NCI-H510A (cell line): ENCODE results near the gene PFDN4.
"Not testable (repeated sequence)": the region's sequence is repeated elsewhere in the genome, so short reads cannot be mapped to it uniquely, and the experiment has no call there.

Experiments
- DNase-seq: peaks from one replicate; lab custom pipeline; 2025; lab: John Stamatoyannopoulos, UW

PFDN4 gene

DNA sequence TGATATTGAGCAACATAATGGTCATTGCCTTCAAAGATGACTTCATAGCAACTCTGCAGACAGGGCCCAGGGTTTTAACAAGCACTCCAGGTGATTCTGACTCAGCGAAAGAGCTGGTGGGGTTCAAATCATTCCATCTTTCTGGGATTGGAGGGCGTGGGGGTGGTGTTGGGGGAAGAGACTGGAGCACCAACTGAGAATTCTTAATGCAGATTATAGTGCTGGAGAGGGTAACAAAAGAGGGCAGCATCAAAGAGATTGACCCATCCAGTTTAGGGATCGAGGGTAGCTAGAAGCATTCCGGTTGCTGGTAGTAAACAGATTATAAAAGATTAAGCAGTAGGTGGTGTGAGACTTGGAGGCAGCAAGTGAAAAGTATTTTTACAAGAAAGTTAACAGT is 15.9 kb downstream of the PFDN4 start:
- DNase-seq, result no peak

DNA sequence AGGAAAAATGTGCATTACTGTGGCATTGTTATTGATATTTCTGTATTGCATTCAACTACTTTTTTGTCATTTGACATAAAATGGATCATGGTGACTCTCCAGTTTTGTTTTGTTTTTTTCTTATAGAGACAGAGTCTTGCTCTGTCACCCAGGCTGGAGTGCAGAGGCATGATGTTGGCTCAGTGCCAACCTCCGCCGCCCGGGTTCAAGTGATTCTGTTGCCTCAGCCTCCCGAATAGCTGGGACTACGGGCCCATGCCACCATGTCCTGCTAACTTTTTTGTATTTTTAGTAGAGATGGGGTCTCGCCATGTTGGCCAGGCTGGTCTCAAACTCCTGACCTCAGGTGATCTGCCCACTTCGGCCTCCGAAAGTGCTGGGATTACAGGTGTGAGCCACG is 16.8 kb downstream of the PFDN4 start:
- DNase-seq, result not testable (repeated sequence)

DNA sequence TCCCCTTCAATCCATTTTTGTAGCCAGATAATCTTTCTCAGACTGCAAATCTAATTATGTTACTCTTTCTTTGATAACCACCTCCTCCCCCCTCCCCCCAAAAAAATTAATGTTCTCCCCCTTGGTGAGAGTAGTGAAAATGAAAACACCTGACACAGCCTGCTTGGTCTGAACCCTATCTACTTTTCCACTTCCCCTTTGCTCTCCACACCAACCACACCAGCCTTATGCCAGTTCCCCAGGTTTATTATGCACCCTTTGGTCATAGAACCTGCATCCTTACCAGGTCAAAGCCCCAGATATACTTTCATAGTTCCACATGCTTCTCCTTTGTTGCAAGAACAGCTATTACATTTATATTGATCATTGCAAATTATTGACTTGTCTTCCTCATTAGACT is 19.4 kb downstream of the PFDN4 start:
- no peak for DNase-seq

DNA sequence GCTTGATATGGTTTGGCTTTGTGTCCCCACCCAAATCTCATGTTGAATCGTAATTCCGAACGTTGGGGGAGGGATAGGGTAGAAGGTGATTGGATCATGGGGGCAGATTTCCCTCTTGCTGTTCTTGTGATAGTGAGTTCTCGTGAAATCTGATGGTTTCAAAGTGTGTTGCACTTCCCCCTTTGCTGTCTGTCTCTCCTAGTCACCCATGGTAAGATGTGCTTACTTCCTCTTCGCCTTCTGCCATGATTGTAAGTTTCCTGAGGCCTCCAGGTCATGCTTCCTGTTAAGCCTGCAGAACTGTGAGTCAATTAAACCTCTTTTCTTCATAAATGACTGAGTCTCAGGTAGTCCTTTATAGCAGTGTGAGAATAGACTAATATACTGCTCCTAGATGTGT is 19.9 kb downstream of the PFDN4 start:
- no peak for DNase-seq

DNA sequence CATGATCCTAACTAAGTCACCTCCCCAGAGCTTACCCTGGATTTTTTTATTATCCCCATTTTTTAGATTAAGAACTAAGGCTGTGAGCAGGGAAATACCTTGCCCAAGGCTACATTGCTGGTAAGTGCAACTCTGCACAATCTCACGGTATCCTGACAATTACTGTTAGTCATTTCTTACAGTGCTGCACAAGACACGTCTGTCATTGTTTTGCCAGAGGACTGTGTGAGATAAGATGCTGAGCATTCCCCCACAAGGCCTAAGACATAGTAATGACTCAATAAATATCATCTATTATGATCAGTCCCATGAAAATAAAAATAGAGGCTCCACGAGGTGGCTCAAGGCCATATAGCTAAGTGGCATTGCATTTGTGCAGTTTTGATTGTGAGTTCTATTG is 21.0 kb downstream of the PFDN4 start:
- no peak for DNase-seq

DNA sequence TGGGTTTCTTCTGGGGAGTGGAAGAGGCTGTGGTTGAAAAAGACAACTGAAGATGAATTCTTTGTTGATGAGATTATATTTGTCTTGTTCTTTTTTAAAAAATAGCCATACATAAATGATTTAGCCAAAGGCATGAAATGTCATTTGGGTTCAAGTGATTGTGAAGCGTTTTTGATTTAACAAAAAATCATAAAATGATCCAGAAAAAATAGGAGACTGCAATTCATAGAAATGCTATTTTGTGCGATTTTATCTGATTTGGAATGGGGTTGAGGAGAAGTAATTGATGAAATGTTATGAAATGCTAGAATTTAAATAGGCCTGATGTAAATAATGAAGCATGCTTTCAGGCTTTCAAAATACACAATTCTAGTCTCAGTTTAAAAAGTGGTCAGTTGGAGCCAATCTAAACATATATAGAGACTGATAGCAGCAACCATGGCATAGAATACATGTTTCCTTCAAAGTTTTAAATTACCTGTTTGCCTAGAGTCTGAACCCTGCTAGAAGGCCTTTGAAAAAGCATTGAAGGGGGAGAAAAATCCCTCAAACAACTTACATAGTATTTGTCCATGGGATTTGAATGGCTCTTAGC is 21.8 kb downstream of the PFDN4 start:
- DNase-seq, result no peak

DNA sequence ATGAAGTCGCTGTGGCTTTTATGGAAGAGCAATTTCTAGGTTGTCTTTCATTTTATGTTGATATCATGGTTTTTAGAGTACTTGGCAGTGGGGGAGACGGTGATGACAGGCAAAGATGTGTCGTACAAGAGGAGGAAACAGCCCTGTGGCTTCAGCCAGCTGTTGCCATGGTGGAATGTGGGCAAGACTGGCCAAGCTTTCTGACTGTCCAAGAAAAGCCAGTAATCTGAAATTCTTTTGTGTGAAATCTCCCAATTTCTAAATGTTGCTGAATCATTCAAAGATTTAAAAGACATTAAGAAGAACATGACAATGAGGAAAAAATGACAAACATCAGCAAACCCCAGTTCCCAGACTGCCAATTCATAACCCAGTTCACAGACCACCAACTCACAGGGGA is 23.1 kb downstream of the PFDN4 start:
- DNase-seq, result no peak

DNA sequence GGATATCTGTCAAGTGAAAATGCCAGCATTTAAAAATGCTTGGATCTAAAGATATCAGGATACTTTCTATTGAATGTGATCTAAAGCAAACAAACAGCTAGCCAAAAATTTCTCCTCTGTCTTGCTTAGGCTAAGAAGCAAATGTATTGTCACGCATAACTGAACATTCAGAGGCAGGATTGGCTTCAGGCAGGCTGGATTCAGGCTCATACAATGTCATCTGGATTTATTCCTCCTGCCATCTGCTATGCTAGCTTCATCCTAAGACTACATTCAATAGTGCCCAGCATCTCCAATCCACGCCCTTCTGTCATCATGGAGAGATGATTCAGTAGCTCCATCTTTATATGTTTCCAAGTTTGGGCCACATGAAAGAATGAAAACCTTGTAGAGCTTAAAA is 27.1 kb downstream of the PFDN4 start:
- DNase-seq, result no peak

DNA sequence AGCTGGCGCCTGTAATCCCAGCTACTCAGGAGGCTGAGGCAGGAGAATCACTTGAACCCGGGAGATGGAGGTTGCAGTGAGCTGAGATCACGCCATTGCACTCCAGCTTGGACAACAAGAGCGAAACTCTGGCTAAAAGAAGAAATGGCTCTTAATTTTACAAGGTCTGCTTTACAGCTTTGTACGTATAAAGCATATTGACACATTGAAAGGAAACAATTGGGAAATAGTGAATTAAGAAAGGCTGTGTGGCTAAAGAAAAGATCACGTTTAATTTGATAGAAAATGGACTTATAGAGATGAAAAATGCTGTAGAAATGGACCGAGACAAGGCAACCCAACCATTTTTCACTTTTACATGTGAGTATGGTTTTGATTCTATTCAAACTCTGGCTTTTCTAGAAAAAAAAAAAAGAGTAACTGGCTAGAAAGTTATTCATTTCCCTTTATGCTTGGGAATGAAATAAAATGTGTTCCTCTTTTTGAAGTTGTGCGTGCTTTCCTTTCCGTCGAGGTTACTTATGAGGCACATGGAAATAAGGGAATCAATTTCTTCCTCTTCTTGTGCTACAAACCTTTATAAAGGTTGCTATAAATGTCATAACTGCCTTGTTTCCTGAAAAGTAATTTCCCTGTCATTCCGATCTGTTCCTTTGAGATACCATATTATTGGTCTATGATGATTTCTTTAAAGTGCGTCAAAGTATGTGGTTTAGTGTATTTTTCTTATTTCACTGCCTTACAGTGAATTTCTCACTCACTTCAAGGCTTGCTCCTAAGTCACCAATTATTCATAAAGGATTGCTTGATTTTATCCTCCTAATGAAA is 29.4 kb downstream of the PFDN4 start:
- DNase-seq, result no peak

DNA sequence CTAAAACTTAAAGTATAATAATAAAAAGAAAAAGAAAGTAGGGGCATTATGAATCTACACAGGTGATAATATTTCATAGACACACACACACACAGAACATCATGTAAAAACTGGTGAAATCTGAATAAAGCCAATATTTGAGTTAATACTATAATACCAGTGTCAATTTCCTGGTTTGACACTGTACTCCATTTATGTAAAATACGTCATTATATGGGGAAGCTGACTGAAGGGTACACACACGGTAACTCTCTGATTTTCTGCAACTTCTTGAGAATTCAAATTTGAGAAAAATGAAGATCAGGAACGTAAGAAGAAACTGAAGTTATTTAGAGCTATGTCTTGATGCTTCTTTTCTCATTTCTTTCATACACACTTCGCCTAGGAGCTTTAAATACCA is 36.2 kb downstream of the PFDN4 start:
- DNase-seq, result no peak

DNA sequence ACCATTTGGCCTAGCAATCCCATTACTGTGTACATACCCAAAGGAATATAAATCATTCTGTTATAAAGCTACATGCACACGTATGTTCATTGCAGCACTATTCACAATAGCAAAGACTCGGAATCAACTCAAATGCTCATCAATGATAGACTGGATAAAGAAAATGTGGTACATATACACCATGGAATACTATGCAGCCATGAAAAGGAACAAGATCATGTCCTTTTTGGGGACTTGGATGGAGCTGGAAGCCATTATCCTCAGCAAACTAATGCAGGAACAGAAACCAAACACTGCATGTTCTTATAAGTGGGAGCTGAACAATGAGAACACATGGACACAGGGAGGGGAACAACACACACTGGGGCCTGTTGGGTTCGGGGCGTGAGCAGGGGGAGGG is 40.8 kb downstream of the PFDN4 start:
- not testable (repeated sequence) for DNase-seq

DNA sequence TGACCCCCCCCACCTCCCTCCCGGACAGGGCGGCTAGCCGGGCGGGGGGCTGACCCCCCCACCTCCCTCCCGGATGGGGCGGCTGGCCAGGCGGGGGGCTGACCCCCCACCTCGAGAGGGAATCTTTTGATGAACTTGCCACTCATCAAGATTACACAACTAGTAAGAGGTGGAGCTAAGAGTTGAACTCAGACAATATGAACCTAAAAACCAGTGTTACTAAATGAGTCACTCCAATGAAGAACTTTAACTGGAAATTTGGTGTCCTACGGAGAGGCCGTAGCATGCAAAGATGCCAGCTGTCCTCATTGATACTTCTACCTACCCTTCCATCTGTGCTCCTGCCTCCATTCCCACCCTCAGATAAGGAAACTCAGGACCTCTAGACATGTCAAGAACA is 42.8 kb downstream of the PFDN4 start:
- no peak for DNase-seq

DNA sequence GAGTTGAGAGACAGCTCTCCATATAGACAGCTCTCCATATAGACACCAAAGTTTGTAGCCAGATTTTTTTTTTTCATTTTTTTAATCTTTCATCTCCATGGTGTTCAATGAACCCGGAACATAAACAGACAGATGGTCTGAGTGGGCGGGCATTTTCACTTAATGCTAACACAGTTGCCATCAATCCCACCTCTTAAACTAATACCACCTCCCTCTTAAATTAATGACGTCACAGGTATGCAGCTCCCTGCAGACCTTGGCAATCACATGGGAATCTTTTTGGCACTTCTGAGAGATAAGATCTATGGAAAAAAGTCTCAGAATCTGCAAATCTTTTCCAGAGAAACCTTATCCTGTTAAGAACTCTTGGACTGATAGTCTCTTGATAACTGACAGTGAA is 43.2 kb downstream of the PFDN4 start:
- no peak for DNase-seq

DNA sequence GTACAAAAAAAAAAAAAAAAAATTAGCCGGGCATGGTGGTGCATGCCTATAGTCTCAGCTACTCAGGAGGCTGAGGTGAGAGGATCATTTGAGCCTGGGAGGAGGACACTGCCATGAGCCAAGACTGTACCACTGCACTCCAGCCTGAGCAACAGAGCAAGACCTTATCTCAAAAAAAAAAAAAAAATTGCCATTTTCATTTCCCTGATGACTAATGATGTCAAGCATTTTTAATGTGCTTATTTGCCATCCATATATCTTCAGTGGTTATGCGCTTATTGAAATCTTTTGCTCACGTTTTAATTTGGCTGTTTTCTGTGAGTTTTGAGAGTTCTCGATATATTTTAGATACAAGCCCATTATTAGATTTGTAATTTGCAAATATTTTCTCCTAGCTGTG is 46.7 kb downstream of the PFDN4 start:
- DNase-seq, result no peak

DNA sequence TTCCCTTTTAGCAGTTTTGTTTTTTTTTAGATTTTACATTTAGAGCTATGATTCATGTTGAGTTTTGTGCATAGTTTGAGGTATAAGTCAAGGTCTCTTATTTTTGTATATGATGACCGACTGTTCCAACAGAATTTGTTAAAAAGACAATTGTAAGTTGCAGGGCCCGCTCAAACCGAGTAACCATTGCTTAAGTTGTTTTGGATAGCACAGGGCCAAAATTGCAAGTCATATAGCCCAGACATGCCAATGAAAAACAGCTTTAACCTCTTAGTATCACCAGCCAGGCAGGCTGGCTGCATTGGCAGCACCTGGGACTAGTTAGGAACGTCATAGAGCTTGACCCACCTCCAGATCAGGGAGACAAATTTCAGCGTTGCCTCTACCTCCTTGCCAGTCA is 47.3 kb downstream of the PFDN4 start:
- no peak for DNase-seq

DNA sequence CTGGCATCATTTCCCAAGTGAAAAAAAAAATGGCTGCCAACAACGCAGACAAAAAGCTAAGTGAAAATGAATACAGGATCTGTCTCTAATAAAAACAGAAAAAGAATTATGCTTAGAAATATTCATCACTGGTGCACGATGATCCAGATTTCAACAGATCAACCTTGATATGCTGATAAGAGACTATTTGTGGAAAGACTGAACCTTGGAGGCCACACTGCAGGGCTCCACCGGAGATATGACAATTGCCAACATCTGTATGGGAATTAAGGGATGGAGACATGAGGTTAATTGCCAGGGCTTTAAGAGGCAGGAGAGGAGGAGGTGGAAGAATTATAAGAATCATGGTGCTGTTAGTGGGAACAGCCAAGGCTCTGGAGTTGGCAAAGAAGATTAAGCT is 48.3 kb downstream of the PFDN4 start:
- DNase-seq, result no peak

DNA sequence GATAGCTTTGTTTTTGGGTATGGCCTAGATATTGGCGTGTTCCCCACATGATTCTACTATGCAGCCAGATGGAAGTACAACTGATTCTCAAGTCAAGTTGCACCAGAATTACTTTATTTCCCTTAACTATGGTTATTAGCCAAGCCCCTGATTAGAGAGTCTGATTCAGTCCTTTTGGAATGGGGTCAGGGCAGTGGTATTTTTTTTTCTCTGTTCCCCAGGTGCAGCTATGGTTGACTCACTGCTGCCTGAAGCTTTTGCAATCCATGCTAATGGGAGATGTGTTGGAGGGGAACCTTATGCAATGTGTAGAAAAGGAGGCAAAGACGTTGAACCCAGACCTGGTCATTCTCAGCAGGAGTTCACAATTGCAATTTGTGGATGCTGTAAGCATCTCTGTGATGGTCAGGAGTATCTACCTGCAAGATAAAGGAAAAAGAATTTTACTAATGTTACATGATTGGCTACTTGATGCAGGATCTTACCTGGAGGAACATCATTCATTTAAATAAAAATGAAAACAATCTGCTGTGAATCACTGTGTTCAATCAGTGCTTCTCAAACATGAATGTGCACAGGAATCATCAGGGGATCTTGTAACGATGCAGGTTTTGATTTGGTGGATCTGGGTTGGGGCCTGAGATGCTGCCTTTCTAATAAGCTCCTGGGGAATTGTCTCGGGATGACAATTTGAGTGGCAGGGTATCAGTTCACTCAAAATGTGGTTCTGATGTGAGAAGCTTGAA is 49.4 kb downstream of the PFDN4 start:
- no peak for DNase-seq

DNA sequence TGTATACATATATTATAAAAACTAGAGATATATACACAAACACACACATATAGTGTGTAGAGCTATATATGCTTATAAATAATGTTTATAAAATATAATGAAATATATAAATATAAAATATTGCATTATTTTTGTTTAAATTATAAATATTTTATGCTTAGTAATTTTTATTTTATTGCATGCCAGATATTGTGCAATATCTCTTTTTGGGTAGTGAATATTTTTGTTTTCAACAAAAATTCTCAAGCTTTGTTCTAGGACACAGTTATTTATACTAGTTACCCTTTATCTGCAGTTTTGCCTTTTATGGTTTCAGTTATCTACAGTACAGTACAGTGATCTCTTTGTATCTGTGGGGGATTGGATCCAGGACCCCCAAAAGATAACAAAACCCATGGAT is 52.2 kb downstream of the PFDN4 start:
- no peak for DNase-seq

DNA sequence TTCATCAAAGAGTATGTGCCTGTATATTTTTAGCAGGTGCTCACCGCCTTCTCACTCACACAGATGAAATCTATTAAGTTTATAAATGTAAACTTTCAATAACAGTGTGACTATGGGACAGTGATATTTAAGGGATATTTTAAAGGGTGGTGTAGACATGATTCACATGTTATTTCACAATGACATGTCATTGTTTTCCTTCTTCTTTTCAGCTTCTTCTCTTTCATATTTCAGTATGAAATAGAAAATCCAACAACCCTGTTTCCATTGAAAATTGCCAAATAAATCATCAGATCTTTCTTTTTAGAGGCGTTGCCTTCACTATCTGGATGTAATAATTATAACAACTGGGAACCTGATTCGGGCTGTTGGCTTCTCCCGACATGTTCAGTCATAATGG is 54.8 kb downstream of the PFDN4 start:
- no peak for DNase-seq

DNA sequence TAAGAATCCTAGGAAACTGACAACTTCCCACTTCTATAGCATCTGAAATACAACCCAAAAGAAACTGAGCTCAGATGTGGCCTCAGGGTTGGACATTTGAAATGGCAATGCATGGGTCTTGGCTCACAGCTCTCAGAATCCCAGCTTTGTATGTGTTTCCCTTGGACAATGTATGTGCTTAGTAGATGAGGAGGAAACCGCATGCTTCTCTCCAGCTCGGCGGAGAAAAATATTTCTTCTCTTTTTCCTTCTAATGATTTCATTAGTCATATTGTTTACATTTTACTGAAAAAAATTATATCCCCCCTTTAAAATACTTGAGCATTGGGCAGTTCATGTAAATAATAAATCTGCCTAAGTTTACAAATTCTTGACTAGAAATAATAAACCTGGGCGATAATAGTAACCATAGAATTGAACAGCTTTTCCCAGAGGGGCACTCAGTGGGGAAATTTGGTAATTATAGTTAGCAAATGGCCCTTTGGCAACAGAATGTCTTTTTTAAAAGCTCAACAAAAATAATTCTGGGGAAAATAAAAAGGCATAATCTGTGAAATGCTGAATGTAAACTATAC is 55.3 kb downstream of the PFDN4 start:
- DNase-seq, result no peak

DNA sequence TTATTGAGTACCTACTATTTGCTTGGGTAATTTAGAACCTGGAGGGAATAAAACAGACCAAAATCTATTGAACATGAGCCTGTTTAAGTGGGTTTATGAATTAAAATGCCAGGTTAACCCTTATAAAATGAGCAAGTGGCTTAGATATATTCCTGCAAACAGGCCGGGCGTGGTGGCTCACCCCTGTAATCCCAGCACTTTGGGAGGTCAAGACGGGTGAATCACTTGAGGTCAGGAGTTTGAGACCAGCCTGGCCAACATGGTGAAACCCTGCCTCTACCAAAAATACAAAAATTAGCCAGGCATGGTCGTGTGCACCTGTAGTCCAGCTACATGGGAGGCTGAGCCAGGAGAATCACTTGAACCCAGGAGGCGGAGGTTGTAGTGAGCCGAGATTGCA is 57.9 kb downstream of the PFDN4 start:
- DNase-seq, result not testable (repeated sequence)

DNA sequence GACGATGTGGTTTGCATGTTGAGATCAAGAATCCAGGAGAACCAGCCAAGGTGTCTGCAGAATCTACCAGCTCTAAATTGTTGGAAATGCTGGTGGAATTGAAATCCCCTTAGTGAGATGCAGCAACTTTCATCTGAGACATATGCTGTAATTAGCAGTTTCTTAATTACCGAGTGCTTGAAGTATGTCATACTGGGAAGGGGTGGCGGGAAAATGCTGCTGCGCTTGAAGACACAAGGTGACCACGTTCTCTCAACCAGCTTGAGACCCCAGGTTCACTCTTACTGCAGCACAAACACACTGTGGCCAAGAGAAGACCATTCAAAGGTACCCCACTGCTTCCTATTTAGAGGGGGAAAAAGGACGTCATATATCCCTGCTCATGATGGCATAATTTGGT is 59.0 kb downstream of the PFDN4 start:
- DNase-seq, result no peak

DNA sequence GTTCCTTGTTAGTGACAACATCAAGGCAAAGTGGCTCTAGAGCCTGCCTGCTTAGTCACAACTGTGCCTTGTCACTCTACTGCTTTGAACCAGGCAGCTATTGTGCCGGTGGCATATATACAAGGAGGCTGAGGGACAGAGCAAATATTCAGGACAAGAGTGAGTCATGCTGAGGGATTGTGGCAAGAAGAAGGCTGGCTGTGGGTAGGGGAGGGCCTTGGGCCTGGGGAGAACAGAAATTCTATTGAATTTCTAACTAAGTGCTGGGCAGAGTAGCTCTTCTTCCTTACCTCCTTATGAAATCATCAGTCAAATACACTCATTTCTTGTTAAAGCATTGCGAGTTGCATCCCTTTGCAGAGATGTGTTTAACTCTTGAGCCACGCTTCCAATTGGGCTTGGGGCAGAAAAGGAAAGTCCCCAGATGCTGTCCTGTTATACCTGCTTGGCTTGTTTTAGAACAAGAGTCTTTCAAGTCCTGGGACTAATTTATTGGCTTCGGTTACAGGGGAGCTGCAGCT is 59.7 kb downstream of the PFDN4 start:
- DNase-seq, result no peak
